IPS-11a (cell line): ENCODE results near the gene FGF5.
"Not testable (repeated sequence)": the region's sequence is repeated elsewhere in the genome, so short reads cannot be mapped to it uniquely, and the experiment has no call there.

Experiments
- H3K4me3 ChIP-seq: one replicate; pipeline ENCODE4 v1.5.1; 2013; ENCODE audit warnings: low read depth, low read length, control low read depth

Gene FGF5

GRCh38 chr4:80253510-80253909, 13.0 kb upstream of the FGF5 start:
- no peak overlapping the region for H3K4me3 ChIP-seq

GRCh38 chr4:80254114-80254513, 12.3 kb upstream of the FGF5 start:
- no peak overlapping the region for H3K4me3 ChIP-seq

- H3K4me3 ChIP-seq: no peak overlapping the region
Measured at GRCh38 chr4:80255329-80256095, 11.0 kb upstream of the FGF5 start.

GRCh38 chr4:80257851-80258250, 8.6 kb upstream of the FGF5 start:
- no peak overlapping the region for H3K4me3 ChIP-seq

- H3K4me3 ChIP-seq: no peak overlapping the region
Measured at GRCh38 chr4:80259012-80259411, 7.5 kb upstream of the FGF5 start.

- no peak overlapping the region for H3K4me3 ChIP-seq
Measured at GRCh38 chr4:80259817-80260216, 6.6 kb upstream of the FGF5 start.

GRCh38 chr4:80261989-80262600, 4.4 kb upstream of the FGF5 start:
- H3K4me3 ChIP-seq: no peak overlapping the region

- no peak overlapping the region for H3K4me3 ChIP-seq
Measured at GRCh38 chr4:80263541-80264351, 2.7 kb upstream of the FGF5 start.

GRCh38 chr4:80264352-80264647, 2.2 kb upstream of the FGF5 start:
- H3K4me3 ChIP-seq: no peak overlapping the region

- no peak overlapping the region for H3K4me3 ChIP-seq
Measured at GRCh38 chr4:80264825-80265224, 1.6 kb upstream of the FGF5 start.

- peak overlapping the region; percentile 30 for H3K4me3 ChIP-seq
Measured at GRCh38 chr4:80265571-80266252, 752 bp upstream of the FGF5 start.

- peak overlapping the region; percentile 30 for H3K4me3 ChIP-seq
Measured at GRCh38 chr4:80266902-80267380, 477 bp downstream of the FGF5 start.

GRCh38 chr4:80268081-80268823, 1.8 kb downstream of the FGF5 start:
- H3K4me3 ChIP-seq: no peak overlapping the region

GRCh38 chr4:80268936-80269335, 2.5 kb downstream of the FGF5 start:
- no peak overlapping the region for H3K4me3 ChIP-seq

GRCh38 chr4:80270321-80270720, 3.9 kb downstream of the FGF5 start:
- no peak overlapping the region for H3K4me3 ChIP-seq

GRCh38 chr4:80270868-80271267, 4.4 kb downstream of the FGF5 start:
- no peak overlapping the region for H3K4me3 ChIP-seq

GRCh38 chr4:80271801-80272200, 5.3 kb downstream of the FGF5 start:
- H3K4me3 ChIP-seq: no peak overlapping the region

- no peak overlapping the region for H3K4me3 ChIP-seq
Measured at GRCh38 chr4:80276931-80277330, 10.5 kb downstream of the FGF5 start.

- no peak overlapping the region for H3K4me3 ChIP-seq
Measured at GRCh38 chr4:80279751-80280150, 13.3 kb downstream of the FGF5 start.

GRCh38 chr4:80286451-80286850, 20.0 kb downstream of the FGF5 start:
- no peak overlapping the region for H3K4me3 ChIP-seq

GRCh38 chr4:80290665-80291064, 24.2 kb downstream of the FGF5 start:
- H3K4me3 ChIP-seq: not testable (repeated sequence)
